Activated T-cell treated with anti-CD3 and anti-CD28 coated beads, Interleukin-2, amount 50 U/mL, for 4 hours (primary cell): ENCODE data around the gene NPM1. TPM values are rescaled to one million over a fixed set of nuclear protein-coding genes. Genes with fewer than 3 reads are reported as not detected.
"Not testable (repeated sequence)": the region's sequence is repeated elsewhere in the genome, so short reads cannot be mapped to it uniquely, and the experiment has no call there.

Source experiments
- ATAC-seq, 2 donors: fragments of 200-7000 bp; cut with Tn5 transposase; one replicate each; pipeline ENCODE4 v1.10.0; 2021
- DNase-seq: peaks from one replicate; pipeline ENCODE4 v3.0.0-alpha.2; 2020
- H3K27me3 Mint-ChIP-seq: one replicate; pipeline ENCODE4 v1.8.0; 2021; ENCODE audit warnings: low read depth, mixed read lengths
- H3K36me3 Mint-ChIP-seq: one replicate; pipeline ENCODE4 v1.8.0; 2022; ENCODE audit warnings: mixed read lengths; ENCODE audit not compliant: insufficient read depth
- H3K4me1 Mint-ChIP-seq: one replicate; pipeline ENCODE4 v1.8.0; 2021; ENCODE audit warnings: low read depth, mixed read lengths
- H3K4me3 Mint-ChIP-seq: one replicate; pipeline ENCODE4 v1.8.0; 2021; ENCODE audit warnings: mild to moderate bottlenecking, moderate library complexity, mixed read lengths
- H3K9me3 Mint-ChIP-seq: one replicate; pipeline ENCODE4 v1.8.0; 2021; ENCODE audit warnings: mixed read lengths
- total RNA-seq, 3 donors: library from RNA; stranded (reverse); gene quantifications; one replicate each; pipeline ENCODE4 v1.2.1, GENCODE V29; 2021

The NPM1 gene
- total RNA-seq, 3 donors from 2014 or later, result 4,555 to 4,927 (median 4,895) TPM

- Mint-ChIP-seq H3K4me3 (no peak overlapping the region), H3K36me3 (no peaks in the 10 kb centered on the region), H3K4me1 (no peaks in the 10 kb centered on the region), H3K27me3 (peaks cover 37% of the 10 kb centered on the region), H3K9me3 (no peaks in the 10 kb centered on the region)
- ATAC-seq (peak in 1 of 2 donors; percentile 10), DNase-seq (no peak)
Measured at GRCh38 chr5:171367424-171368370, 20.0 kb upstream of the NPM1 start.

- no peaks in the 10 kb centered on the region for H3K4me1 Mint-ChIP-seq
- ATAC-seq, result no peak
- H3K9me3 Mint-ChIP-seq, result no peaks in the 10 kb centered on the region
Measured at GRCh38 chr5:171369056-171369455, 18.6 kb upstream of the NPM1 start.

GRCh38 chr5:171369898-171370297 is 17.8 kb upstream of the NPM1 start:
- no peaks in the 10 kb centered on the region for H3K36me3 Mint-ChIP-seq
- H3K9me3 Mint-ChIP-seq, result no peaks in the 10 kb centered on the region
- no peak for DNase-seq
- H3K4me3 Mint-ChIP-seq, result no peak overlapping the region
- peak; percentile 18 for ATAC-seq
- H3K27me3 Mint-ChIP-seq, result peaks cover 22% of the 10 kb centered on the region
- no peaks in the 10 kb centered on the region for H3K4me1 Mint-ChIP-seq

More at GRCh38 chr5:171369056-171369455, 18.6 kb upstream of the NPM1 start:
- Mint-ChIP-seq H3K36me3 (no peaks in the 10 kb centered on the region), H3K27me3 (peaks cover 29% of the 10 kb centered on the region), H3K4me3 (no peak overlapping the region)
- no peak for DNase-seq

GRCh38 chr5:171370881-171371280 is 16.8 kb upstream of the NPM1 start:
- H3K4me1 Mint-ChIP-seq, H3K4me3 Mint-ChIP-seq, ATAC-seq, H3K36me3 Mint-ChIP-seq, DNase-seq, H3K9me3 Mint-ChIP-seq: not testable (repeated sequence)
- peaks cover 15% of the 10 kb centered on the region for H3K27me3 Mint-ChIP-seq

- Mint-ChIP-seq H3K36me3 (no peaks in the 10 kb centered on the region), H3K9me3 (no peaks in the 10 kb centered on the region), H3K4me1 (no peaks in the 10 kb centered on the region), H3K27me3 (peaks cover 15% of the 10 kb centered on the region), H3K4me3 (no peak overlapping the region)
- DNase-seq, result no peak
- ATAC-seq, result no peak
Measured at GRCh38 chr5:171371326-171371725, 16.3 kb upstream of the NPM1 start.

DNA sequence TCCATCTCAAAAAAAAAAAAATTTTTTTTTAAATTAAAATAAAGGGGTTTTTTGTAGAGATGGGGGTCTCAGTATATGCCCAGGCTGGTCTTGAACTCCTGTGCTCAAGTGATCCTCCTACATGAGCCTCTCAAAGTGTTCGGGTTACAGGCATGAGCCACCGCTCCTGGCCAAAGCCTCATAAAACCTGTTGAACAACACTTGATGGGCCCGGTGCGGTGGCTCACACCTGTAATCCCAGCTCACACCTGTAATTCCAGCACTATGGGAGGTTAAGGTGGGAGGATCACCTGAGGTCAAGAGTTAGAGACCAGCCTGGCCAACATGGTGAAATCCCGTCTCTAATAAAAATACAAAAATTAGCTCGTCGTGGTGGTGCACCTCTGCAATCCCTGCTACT is 7.7 kb upstream of the NPM1 start:
- Mint-ChIP-seq H3K4me1 (peaks cover 2% of the 10 kb centered on the region), H3K4me3 (no peak overlapping the region), H3K9me3 (no peaks in the 10 kb centered on the region), H3K36me3 (no peaks in the 10 kb centered on the region), H3K27me3 (peaks cover 2% of the 10 kb centered on the region)
- ATAC-seq, result no peak
- no peak for DNase-seq

- not testable (repeated sequence) for ATAC-seq, DNase-seq, H3K9me3 Mint-ChIP-seq, H3K27me3 Mint-ChIP-seq, H3K4me3 Mint-ChIP-seq
- H3K36me3 Mint-ChIP-seq, result peaks cover 16% of the 10 kb centered on the region
- peaks cover 15% of the 10 kb centered on the region for H3K4me1 Mint-ChIP-seq
Measured at GRCh38 chr5:171384416-171384815, 3.2 kb upstream of the NPM1 start.

GRCh38 chr5:171384999-171385398 is 2.6 kb upstream of the NPM1 start:
- ATAC-seq, result peak; percentile 29 to 30
- H3K4me1 Mint-ChIP-seq, result peaks cover 17% of the 10 kb centered on the region
- not testable (repeated sequence) for H3K27me3 Mint-ChIP-seq, DNase-seq, H3K9me3 Mint-ChIP-seq, H3K4me3 Mint-ChIP-seq
- H3K36me3 Mint-ChIP-seq, result peaks cover 21% of the 10 kb centered on the region

GRCh38 chr5:171386006-171386671 is 1.5 kb upstream of the NPM1 start:
- Mint-ChIP-seq H3K36me3 (peaks cover 31% of the 10 kb centered on the region), H3K4me3 (peak overlapping the region; percentile 62), H3K9me3 (no peaks in the 10 kb centered on the region), H3K27me3 (peaks cover 4% of the 10 kb centered on the region), H3K4me1 (peaks cover 24% of the 10 kb centered on the region)
- no peak for ATAC-seq
- DNase-seq, result no peak

- DNase-seq, result no peak
- H3K4me3 Mint-ChIP-seq, result peak overlapping the region; percentile 99
- peaks cover 36% of the 10 kb centered on the region for H3K36me3 Mint-ChIP-seq
- H3K9me3 Mint-ChIP-seq, result no peaks in the 10 kb centered on the region
- peaks cover 4% of the 10 kb centered on the region for H3K27me3 Mint-ChIP-seq
- ATAC-seq, result no peak
- H3K4me1 Mint-ChIP-seq, result peaks cover 31% of the 10 kb centered on the region
Measured at GRCh38 chr5:171386861-171387344, 746 bp upstream of the NPM1 start.

GRCh38 chr5:171387970-171388815 is 544 bp downstream of the NPM1 start:
- Mint-ChIP-seq H3K36me3 (peaks cover 49% of the 10 kb centered on the region), H3K4me1 (peaks cover 43% of the 10 kb centered on the region), H3K9me3 (no peaks in the 10 kb centered on the region), H3K4me3 (peak overlapping the region; percentile 99), H3K27me3 (peaks cover 3% of the 10 kb centered on the region)
- DNase-seq (peak; percentile 82), ATAC-seq (peak; percentile 36 to 39)

DNA sequence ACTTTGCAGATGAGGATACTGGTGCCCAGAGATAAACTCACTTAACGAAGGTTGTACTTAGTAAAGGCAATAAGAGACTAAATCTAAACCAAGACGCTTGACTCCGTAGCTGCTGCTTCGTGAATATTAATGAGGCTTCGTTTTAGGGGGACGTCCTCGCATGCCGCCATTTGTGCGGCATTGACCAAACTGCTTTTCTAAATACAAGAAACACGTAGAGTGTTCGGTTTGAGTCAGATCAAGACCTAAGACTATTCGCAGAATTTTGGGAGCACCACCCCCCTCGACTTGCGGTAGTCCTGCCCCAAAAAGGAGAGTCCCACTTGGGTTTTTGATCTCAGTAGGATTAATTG is 1.1 kb downstream of the NPM1 start:
- peak; percentile 1 to 3 for ATAC-seq
- Mint-ChIP-seq H3K4me1 (peaks cover 48% of the 10 kb centered on the region), H3K4me3 (peak overlapping the region; percentile 99), H3K9me3 (no peaks in the 10 kb centered on the region), H3K36me3 (peaks cover 53% of the 10 kb centered on the region), H3K27me3 (peaks cover 3% of the 10 kb centered on the region)
- no peak for DNase-seq

DNA sequence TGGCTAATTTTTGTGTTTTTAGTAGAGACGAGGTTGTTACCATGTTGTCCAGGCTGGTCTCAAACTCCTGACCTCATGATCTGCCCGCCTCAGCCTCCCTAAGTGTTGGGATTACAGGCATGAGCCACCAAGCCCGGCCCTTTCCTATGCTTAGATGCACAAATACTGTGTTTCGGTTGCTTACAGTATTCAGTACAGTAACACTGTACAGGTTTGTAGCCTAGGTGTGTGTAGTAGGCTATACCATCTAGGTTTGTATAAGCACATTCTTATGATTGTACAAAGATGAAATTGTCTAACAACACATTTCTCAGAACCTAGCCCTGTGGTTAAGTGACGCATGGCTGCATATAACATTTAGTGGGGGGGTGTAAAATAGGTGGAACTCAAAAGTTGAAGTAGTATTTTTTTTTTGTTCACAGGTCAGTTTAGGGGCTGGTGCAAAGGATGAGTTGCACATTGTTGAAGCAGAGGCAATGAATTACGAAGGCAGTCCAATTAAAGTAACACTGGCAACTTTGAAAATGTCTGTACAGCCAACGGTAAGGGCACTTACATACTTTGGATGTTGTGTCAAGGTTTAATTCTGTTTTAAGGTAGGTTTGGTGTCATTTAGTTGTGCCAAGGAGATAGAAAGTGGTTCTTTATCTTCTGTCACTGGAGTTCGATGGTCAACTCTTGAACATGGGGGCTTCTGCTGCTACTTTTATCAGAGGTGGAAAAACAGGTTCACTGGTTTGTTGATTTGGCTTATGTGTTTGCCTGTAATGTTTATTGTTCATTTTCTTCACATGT is 3.4 kb downstream of the NPM1 start:
- Mint-ChIP-seq H3K27me3 (peaks cover 3% of the 10 kb centered on the region), H3K9me3 (no peaks in the 10 kb centered on the region), H3K36me3 (peaks cover 63% of the 10 kb centered on the region), H3K4me1 (peaks cover 52% of the 10 kb centered on the region), H3K4me3 (peak overlapping the region; percentile 99)
- ATAC-seq (no peak), DNase-seq (no peak)
